GM12873 (cell line): Measurements from ENCODE around the gene BCL11B.

Experiments used
- CTCF ChIP-seq: IDR thresholded peaks from 2 replicates; pipeline ENCODE4 v1.5.1; 2012; ENCODE audit warnings: low read depth, mild to moderate bottlenecking, moderate library complexity, low read length, control low read depth; ENCODE audit not compliant: insufficient read depth; ENCODE audit errors: missing control alignments

The BCL11B gene

GRCh38 chr14:99195602-99196309 is 76.2 kb downstream of the BCL11B start:
- no peak for TF ChIP-seq CTCF

GRCh38 chr14:99194736-99195135 is 77.3 kb downstream of the BCL11B start:
- no peak for TF ChIP-seq CTCF

DNA sequence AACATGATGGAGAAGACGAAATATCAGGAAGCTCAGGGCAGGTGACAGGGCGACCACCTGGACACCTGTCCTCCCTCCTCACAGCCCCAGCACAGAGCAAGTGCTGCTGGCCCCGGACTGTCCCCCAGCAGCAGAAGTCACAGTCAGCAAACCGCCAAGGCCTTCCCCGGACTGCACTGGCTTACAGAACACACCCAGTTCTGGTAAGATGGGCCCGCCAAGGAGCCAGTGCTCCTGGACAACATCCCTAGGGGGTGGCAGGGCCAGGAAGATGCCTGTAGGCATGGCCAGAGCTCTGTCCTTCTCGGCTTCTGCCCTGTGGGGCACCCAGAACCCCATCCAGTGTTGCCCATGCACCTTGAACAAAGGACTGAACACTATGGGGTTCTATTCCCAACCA is 77.9 kb downstream of the BCL11B start:
- no peak for TF ChIP-seq CTCF

DNA sequence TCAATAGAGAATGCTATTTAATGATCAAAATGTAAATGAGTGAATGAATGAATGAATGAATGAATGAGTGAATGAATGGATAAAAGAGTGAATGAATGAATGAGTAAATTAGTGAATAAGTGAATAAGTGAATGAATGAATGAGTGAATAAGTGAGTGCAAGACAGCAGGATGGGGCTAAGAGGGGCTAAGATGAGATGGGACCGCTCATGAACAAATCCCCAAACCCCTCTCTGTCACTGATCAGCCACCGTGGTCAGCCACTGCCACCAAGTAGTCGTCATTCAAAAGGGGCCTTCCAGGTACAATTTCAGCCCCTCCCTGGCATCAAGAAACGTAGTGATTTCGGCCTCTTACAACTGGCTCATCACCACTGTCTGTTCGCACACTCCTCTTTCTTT is 79.2 kb downstream of the BCL11B start:
- TF ChIP-seq CTCF, result no peak

- no peak for TF ChIP-seq CTCF
Observed at GRCh38 chr14:99192028-99192621, 79.9 kb downstream of the BCL11B start.

DNA sequence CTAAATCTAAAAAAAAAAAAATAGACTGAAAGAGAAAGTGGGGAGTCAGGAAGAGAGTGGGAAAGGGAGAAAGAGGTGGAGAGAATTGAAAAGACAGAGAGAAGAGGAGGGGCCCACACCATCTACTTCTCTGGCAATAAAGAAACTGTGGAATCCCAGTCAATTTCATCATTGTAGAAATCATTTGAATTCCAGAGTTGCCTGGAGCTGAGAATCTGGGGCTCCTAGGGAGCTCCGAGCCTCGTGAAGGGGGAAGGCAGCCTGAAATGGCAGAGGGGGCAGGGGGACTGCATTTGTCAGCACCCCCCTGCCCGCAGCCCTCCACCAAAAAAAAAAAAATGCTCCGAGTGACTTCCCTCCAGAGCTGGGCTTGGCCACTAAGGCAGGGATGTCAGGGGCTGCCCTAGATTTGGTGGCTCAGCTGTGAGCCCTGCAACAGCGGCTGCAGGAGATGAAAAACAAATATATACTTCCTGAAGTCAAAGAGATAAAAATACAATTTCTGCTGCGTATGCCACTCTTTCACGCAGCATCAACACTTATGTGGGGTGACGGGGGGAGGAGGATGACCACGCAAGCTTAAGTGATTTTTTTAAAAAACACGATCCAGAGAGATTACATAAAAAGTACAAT is 80.5 kb downstream of the BCL11B start:
- TF ChIP-seq CTCF, result no peak

- TF ChIP-seq CTCF, result no peak
Observed at GRCh38 chr14:99190696-99191394, 81.2 kb downstream of the BCL11B start.
